Upper lobe of left lung (tissue), 6 donors: ENCODE measurements around the gene POGZ. TPM values are rescaled to one million over a fixed set of nuclear protein-coding genes. Genes with fewer than 3 reads are reported as not detected.
A peak's percentile ranks its signal among the peaks of the same experiment; 100 is the strongest.
"Not testable (repeated sequence)": the region's sequence is repeated elsewhere in the genome, so short reads cannot be mapped to it uniquely, and the experiment has no call there.

Source experiments
- ATAC-seq, 2 donors: fragments of 200-7000 bp; cut with Tn5 transposase; one replicate each; pipeline ENCODE4 v1.9.1; 2022; ENCODE audit warnings: mild to moderate bottlenecking in 2 of 2, moderate library complexity in 2 of 2; ENCODE audit not compliant: low FRiP score in 2 of 2
- DNase-seq, 2 donors: peaks; one replicate each; pipeline ENCODE4 v3.0.0-alpha.2; 2019 to 2020
- H3K27ac ChIP-seq, 4 donors: fragments of 200-600 bp; sonication (generic); one replicate each; pipeline ENCODE4 v1.5.1; 2016 to 2019
- H3K27me3 ChIP-seq, 4 donors: fragments of 200-600 bp; sonication (generic); one replicate each; pipeline ENCODE4 v1.5.1; 2017 to 2019
- H3K36me3 ChIP-seq, 4 donors: fragments of 200-600 bp; sonication (generic); one replicate each; pipeline ENCODE4 v1.5.1; 2016 to 2019
- H3K4me1 ChIP-seq, 4 donors: fragments of 200-600 bp; sonication (generic); one replicate each; pipeline ENCODE4 v1.5.1; 2018 to 2019
- H3K4me3 ChIP-seq, 4 donors: fragments of 200-600 bp; sonication (generic); one replicate each; pipeline ENCODE4 v1.5.1; 2017 to 2019; ENCODE audit warnings: mild to moderate bottlenecking in 2 of 4, moderate library complexity in 1 of 4
- H3K9me3 ChIP-seq, 4 donors: fragments of 200-600 bp; sonication (generic); one replicate each; pipeline ENCODE4 v1.5.1; 2018 to 2019
- EP300 ChIP-seq, 4 donors: sonication (generic); formaldehyde crosslinking; IDR thresholded peaks; one replicate each; pipeline ENCODE4 v1.5.1; 2017; ENCODE audit warnings: antibody characterized with exemption in 4 of 4, control low read depth in 2 of 4
- POLR2A ChIP-seq, 4 donors: fragments of 450-650 bp; IDR thresholded peaks; one replicate each; pipeline ENCODE4 v1.5.1; 2016 to 2017; ENCODE audit warnings: antibody characterized with exemption in 4 of 4, mild to moderate bottlenecking in 2 of 4
- POLR2AphosphoS5 ChIP-seq, 2 donors: sonication (generic); formaldehyde crosslinking; IDR thresholded peaks; one replicate each; pipeline ENCODE4 v1.5.1; 2017; ENCODE audit warnings: antibody characterized with exemption in 2 of 2
- WGBS, 2 donors: methylation state at CpG; one replicate each; pipeline ENCODE4 v1.1.5; 2017 to 2018; 5-methylcytosine and 5-hydroxymethylcytosine counted together
- total RNA-seq, 6 donors: library from RNA; depleted of rRNA in 4 of 6; stranded (reverse); fragments of >200 nt in 4 of 6; gene quantifications; one replicate each; pipeline versions ENCODE4 v1.1.0 to v1.2.1, GENCODE V29; 2016 to 2021
- TF ChIP-seq, protein P1 (sequence below), 6 experiments: fragments of 450-650 bp in 4 of 6; fragments of 200-600 bp in 2 of 6; sonication (generic) in 2 of 6; IDR thresholded peaks; one replicate each; pipeline ENCODE4 v1.5.1; 2016 to 2019; ENCODE audit warnings: antibody characterized with exemption in 6 of 6
- donor health status: DM: no; HTN: no; CAD: no; lungs with moderate emphysema.
- donor health status: DM: no; HTN: yes; CAD: no; lungs with severe emphysema.

Gene POGZ
- total RNA-seq, 6 donors from 2014 or later = 34.2 to 148 (median 67.9) TPM

- ATAC-seq = no peak
- peak overlapping the region in 2 of 4 donors; percentile 5 to 51 for H3K27ac ChIP-seq
These were observed 14.5 kb downstream of the POGZ start for GRCh38 chr1:151444783-151445177.

GRCh38 chr1:151443846-151444782, 15.2 kb downstream of the POGZ start:
- H3K27me3 ChIP-seq = no peaks in the 10 kb centered on the region
- peak; percentile 80 to 93 for ATAC-seq
- peaks cover 17 to 24% (median 22%) of the 10 kb centered on the region in 4 donors for H3K4me1 ChIP-seq
- WGBS, 2 donors = 41 to 44% methylated on average over 4 of the region's 4 CpGs
- H3K4me3 ChIP-seq = no peak overlapping the region
- DNase-seq = peak in 1 of 2 donors; percentile 55
- TF ChIP-seq POLR2A (IDR thresholded peaks at IDR 0.05) = no peak
- TF ChIP-seq, protein P1, sequence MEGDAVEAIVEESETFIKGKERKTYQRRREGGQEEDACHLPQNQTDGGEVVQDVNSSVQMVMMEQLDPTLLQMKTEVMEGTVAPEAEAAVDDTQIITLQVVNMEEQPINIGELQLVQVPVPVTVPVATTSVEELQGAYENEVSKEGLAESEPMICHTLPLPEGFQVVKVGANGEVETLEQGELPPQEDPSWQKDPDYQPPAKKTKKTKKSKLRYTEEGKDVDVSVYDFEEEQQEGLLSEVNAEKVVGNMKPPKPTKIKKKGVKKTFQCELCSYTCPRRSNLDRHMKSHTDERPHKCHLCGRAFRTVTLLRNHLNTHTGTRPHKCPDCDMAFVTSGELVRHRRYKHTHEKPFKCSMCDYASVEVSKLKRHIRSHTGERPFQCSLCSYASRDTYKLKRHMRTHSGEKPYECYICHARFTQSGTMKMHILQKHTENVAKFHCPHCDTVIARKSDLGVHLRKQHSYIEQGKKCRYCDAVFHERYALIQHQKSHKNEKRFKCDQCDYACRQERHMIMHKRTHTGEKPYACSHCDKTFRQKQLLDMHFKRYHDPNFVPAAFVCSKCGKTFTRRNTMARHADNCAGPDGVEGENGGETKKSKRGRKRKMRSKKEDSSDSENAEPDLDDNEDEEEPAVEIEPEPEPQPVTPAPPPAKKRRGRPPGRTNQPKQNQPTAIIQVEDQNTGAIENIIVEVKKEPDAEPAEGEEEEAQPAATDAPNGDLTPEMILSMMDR (IDR thresholded peaks at IDR 0.05) = peak; percentile 58 to 78 (median 65)
- H3K9me3 ChIP-seq = no peaks in the 10 kb centered on the region
- peak overlapping the region in 2 of 4 donors; percentile 5 to 51 for H3K27ac ChIP-seq
- H3K36me3 ChIP-seq = peaks cover 0 to 26% (median 3%) of the 10 kb centered on the region in 4 donors

More at GRCh38 chr1:151444783-151445177, 14.5 kb downstream of the POGZ start:
- TF ChIP-seq, protein P1 (IDR thresholded peaks at IDR 0.05) = no peak
- TF ChIP-seq EP300 (IDR thresholded peaks at IDR 0.05) (no peak), POLR2A (IDR thresholded peaks at IDR 0.05) (no peak), POLR2AphosphoS5 (IDR thresholded peaks at IDR 0.05) (no peak)
- no peak for DNase-seq
- Histone ChIP-seq H3K36me3 (peaks cover 0 to 27% (median 4%) of the 10 kb centered on the region in 4 donors), H3K4me3 (no peak overlapping the region), H3K4me1 (peaks cover 17 to 24% (median 22%) of the 10 kb centered on the region in 4 donors), H3K27me3 (no peaks in the 10 kb centered on the region), H3K9me3 (no peaks in the 10 kb centered on the region)
- WGBS, 2 donors = 64 to 75% methylated on average over 4 of the region's 4 CpGs

GRCh38 chr1:151437396-151437795, 21.9 kb downstream of the POGZ start:
- H3K4me1 ChIP-seq = peaks cover 6 to 31% (median 14%) of the 10 kb centered on the region in 4 donors
- H3K36me3 ChIP-seq = peaks cover 0 to 29% (median 6%) of the 10 kb centered on the region in 4 donors

GRCh38 chr1:151436985-151437384, 22.3 kb downstream of the POGZ start:
- Histone ChIP-seq H3K4me1 (peaks cover 6 to 31% (median 14%) of the 10 kb centered on the region in 4 donors), H3K27ac (no peak overlapping the region), H3K27me3 (no peaks in the 10 kb centered on the region), H3K36me3 (peaks cover 0 to 29% (median 6%) of the 10 kb centered on the region in 4 donors), H3K4me3 (no peak overlapping the region), H3K9me3 (no peaks in the 10 kb centered on the region)
- DNase-seq (no peak), ATAC-seq (no peak)
- no peak for TF ChIP-seq POLR2A (IDR thresholded peaks at IDR 0.05)
- no peak for TF ChIP-seq POLR2AphosphoS5 (IDR thresholded peaks at IDR 0.05)
- TF ChIP-seq, protein P1 (IDR thresholded peaks at IDR 0.05) = no peak
- TF ChIP-seq EP300 (IDR thresholded peaks at IDR 0.05) = no peak
- 66 to 72% methylated on average over 5 to 6 of the region's 6 CpGs for WGBS, 2 donors

More at GRCh38 chr1:151437396-151437795, 21.9 kb downstream of the POGZ start:
- H3K27ac ChIP-seq, DNase-seq, ATAC-seq, H3K9me3 ChIP-seq, H3K4me3 ChIP-seq, H3K27me3 ChIP-seq: not testable (repeated sequence)
- WGBS, 2 donors = 69 to 71% methylated on average over 8 of the region's 8 CpGs

GRCh38 chr1:151435174-151435573, 24.1 kb downstream of the POGZ start:
- 84 to 88% methylated on average over 3 of the region's 3 CpGs for WGBS, 2 donors
- Histone ChIP-seq H3K36me3 (peaks cover 0 to 17% (median 6%) of the 10 kb centered on the region in 4 donors), H3K4me1 (peaks cover 6 to 31% (median 14%) of the 10 kb centered on the region in 4 donors), H3K9me3 (no peaks in the 10 kb centered on the region), H3K27ac (peak overlapping the region in 1 of 4 donors; percentile 2), H3K4me3 (no peak overlapping the region), H3K27me3 (no peaks in the 10 kb centered on the region)
- ATAC-seq (no peak), DNase-seq (no peak)
- no peak for TF ChIP-seq EP300 (IDR thresholded peaks at IDR 0.05)
- TF ChIP-seq, protein P1 (IDR thresholded peaks at IDR 0.05) = no peak
- no peak for TF ChIP-seq POLR2A (IDR thresholded peaks at IDR 0.05)
- TF ChIP-seq POLR2AphosphoS5 (IDR thresholded peaks at IDR 0.05) = no peak

DNA sequence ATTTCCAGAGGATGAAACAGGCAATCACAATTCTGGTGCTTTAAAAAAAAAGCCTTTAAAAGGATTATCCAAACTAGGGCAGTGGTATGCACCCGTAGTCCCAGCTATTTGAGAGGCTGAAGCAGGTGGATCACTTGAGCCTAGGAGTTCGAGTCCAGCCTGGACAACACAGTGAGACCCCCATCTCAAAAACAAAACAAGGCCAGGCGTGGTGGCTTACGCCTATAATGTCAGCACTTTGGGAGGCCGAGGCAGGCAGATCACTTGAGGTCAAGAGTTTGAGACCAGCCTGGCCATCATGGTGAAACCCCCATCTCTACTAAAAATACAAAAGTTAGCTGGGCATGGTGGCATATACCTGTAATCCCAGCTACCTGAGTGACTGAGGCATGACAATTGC, 25.5 kb downstream of the POGZ start:
- Histone ChIP-seq H3K36me3 (peaks cover 4 to 25% (median 16%) of the 10 kb centered on the region in 4 donors), H3K4me1 (peaks cover 6 to 31% (median 14%) of the 10 kb centered on the region in 4 donors)
- DNase-seq, H3K27ac ChIP-seq, ATAC-seq, H3K9me3 ChIP-seq, H3K4me3 ChIP-seq, H3K27me3 ChIP-seq: not testable (repeated sequence)
- WGBS, 2 donors = 87 to 99% methylated on average over 5 of the region's 5 CpGs
